HEK293 (cell line): ENCODE measurements around the gene WDR91.

Experiments used
- CTCF ChIA-PET: fragments of 350-600 bp; formaldehyde crosslinking; extraction: SDS; loops from one replicate; lab custom pipeline; 2021; ENCODE audit warnings: antibody characterized with exemption; lab: Yijun Ruan, JAX
- POLR2A ChIA-PET: fragments of 300-600 bp; formaldehyde crosslinking; extraction: SDS; loops from one replicate; lab custom pipeline; 2020; ENCODE audit warnings: antibody characterized with exemption, inconsistent platforms; lab: Yijun Ruan, JAX
- H3K27ac ChIP-seq: fragments of 200-500 bp; sonication (Bioruptor generic); 2 replicates; pipeline ENCODE4 v1.5.1; 2014; ENCODE audit warnings: low read depth, low read length, control low read depth, inconsistent platforms; ENCODE audit errors: extremely low read depth
- H3K36me3 ChIP-seq, 2 experiments: fragments of 200-500 bp in 1 of 2; sonication (Bioruptor generic) in 1 of 2; 1 replicate in 1 of 2; 2 replicates in 1 of 2; pipeline ENCODE4 v1.5.1; 2014 to 2017; ENCODE audit warnings: inconsistent platforms in 2 of 2, low read length in 2 of 2; ENCODE audit not compliant: control insufficient read depth in 2 of 2, insufficient read depth in 1 of 2
- H3K4me1 ChIP-seq: fragments of 200-500 bp; sonication (Bioruptor generic); 2 replicates; pipeline ENCODE4 v1.5.1; 2014; ENCODE audit warnings: mild to moderate bottlenecking, low read length, inconsistent platforms; ENCODE audit not compliant: control insufficient read depth, insufficient read depth
- H3K4me3 ChIP-seq: 2 replicates; pipeline ENCODE4 v1.5.1; 2011; ENCODE audit warnings: low read depth, mild to moderate bottlenecking, control low read depth, low read length, moderate library complexity
- H3K9me3 ChIP-seq: fragments of 200-500 bp; sonication (Bioruptor generic); 2 replicates; pipeline ENCODE4 v1.5.1; 2014; ENCODE audit warnings: low read depth, low read length, inconsistent platforms; ENCODE audit not compliant: control insufficient read depth, insufficient read depth
- GLI4 ChIP-seq: fragments of 450-650 bp; formaldehyde crosslinking; IDR thresholded peaks from 2 replicates; pipeline ENCODE4 v1.5.1; 2016; ENCODE audit warnings: missing biosample characterization, missing genetic modification characterization
- KLF1 ChIP-seq: fragments of 450-650 bp; formaldehyde crosslinking; IDR thresholded peaks from 2 replicates; pipeline ENCODE4 v1.5.1; 2016; ENCODE audit warnings: missing biosample characterization, missing genetic modification characterization
- ZBTB21 ChIP-seq: fragments of 450-650 bp; formaldehyde crosslinking; IDR thresholded peaks from 2 replicates; pipeline ENCODE4 v1.5.1; 2017; ENCODE audit warnings: missing biosample characterization, missing genetic modification characterization
- ZFP41 ChIP-seq: fragments of 450-650 bp; formaldehyde crosslinking; IDR thresholded peaks from 2 replicates; pipeline ENCODE4 v1.5.1; 2016; ENCODE audit warnings: missing biosample characterization, missing genetic modification characterization, borderline replicate concordance
- ZFP69B ChIP-seq: fragments of 450-650 bp; formaldehyde crosslinking; IDR thresholded peaks from 2 replicates; pipeline ENCODE4 v1.5.1; 2016; ENCODE audit warnings: missing biosample characterization, missing genetic modification characterization
- ZIC2 ChIP-seq: fragments of 450-650 bp; formaldehyde crosslinking; IDR thresholded peaks from 2 replicates; pipeline ENCODE4 v1.5.1; 2016; ENCODE audit warnings: missing biosample characterization, missing genetic modification characterization
- ZNF174 ChIP-seq: fragments of 450-650 bp; formaldehyde crosslinking; IDR thresholded peaks from 2 replicates; pipeline ENCODE4 v1.5.0; 2017; ENCODE audit warnings: missing biosample characterization, mild to moderate bottlenecking, missing genetic modification characterization
- ZNF214 ChIP-seq: fragments of 450-650 bp; formaldehyde crosslinking; IDR thresholded peaks from 2 replicates; pipeline ENCODE4 v1.5.1; 2017; ENCODE audit warnings: missing biosample characterization, mild to moderate bottlenecking, missing genetic modification characterization, borderline replicate concordance
- ZNF777 ChIP-seq: fragments of 450-650 bp; formaldehyde crosslinking; IDR thresholded peaks from 2 replicates; pipeline ENCODE4 v1.5.1; 2017; ENCODE audit warnings: missing biosample characterization, missing genetic modification characterization, borderline replicate concordance
- TF ChIP-seq, protein P1 (sequence below): sonication (generic); formaldehyde crosslinking; IDR thresholded peaks from 2 replicates; pipeline ENCODE4 v1.8.1; 2022; ENCODE audit warnings: mild to moderate bottlenecking, moderate library complexity, missing genetic modification reagents
- TF ChIP-seq, protein P2 (sequence below): fragments of 450-650 bp; formaldehyde crosslinking; IDR thresholded peaks from 2 replicates; pipeline ENCODE4 v1.5.1; 2016; ENCODE audit warnings: missing biosample characterization, missing genetic modification characterization
- TF ChIP-seq, protein P3 (sequence below): fragments of 450-650 bp; formaldehyde crosslinking; IDR thresholded peaks from 2 replicates; pipeline ENCODE4 v1.5.1; 2016; ENCODE audit warnings: missing biosample characterization, missing genetic modification characterization
- TF ChIP-seq, protein P4 (sequence below): fragments of 450-650 bp; formaldehyde crosslinking; IDR thresholded peaks from 2 replicates; pipeline ENCODE4 v1.5.1; 2017; ENCODE audit warnings: missing biosample characterization, missing genetic modification characterization

Gene WDR91

DNA sequence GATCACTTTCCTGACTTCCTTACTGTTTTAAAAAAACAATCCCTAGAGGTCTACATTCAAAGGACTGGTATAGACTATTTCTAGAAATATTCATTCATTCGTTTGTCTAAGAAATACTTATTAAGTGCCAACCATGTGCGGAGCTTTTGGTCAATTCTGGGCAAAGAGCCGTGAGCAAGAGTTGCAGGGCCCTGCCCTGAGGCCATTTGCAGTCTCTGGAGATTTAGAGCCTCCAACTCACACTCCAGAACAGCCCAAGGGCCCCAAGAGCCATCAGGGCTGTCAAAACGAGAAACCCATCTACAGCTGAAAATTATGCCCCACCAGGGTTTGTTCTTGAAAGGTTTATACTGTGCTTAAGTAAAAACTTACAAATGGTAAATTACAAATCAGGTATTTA, 16.2 kb downstream of the WDR91 start (continued):
- no peak for TF ChIP-seq ZBTB21
- no peak for TF ChIP-seq ZFP41 (tag by site-specific recombination)
- TF ChIP-seq ZNF777 (tag by site-specific recombination): no peak
- TF ChIP-seq, protein P1, sequence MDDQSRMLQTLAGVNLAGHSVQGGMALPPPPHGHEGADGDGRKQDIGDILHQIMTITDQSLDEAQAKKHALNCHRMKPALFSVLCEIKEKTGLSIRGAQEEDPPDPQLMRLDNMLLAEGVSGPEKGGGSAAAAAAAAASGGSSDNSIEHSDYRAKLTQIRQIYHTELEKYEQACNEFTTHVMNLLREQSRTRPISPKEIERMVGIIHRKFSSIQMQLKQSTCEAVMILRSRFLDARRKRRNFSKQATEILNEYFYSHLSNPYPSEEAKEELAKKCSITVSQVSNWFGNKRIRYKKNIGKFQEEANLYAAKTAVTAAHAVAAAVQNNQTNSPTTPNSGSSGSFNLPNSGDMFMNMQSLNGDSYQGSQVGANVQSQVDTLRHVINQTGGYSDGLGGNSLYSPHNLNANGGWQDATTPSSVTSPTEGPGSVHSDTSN: no peak
- TF ChIP-seq, protein P2, sequence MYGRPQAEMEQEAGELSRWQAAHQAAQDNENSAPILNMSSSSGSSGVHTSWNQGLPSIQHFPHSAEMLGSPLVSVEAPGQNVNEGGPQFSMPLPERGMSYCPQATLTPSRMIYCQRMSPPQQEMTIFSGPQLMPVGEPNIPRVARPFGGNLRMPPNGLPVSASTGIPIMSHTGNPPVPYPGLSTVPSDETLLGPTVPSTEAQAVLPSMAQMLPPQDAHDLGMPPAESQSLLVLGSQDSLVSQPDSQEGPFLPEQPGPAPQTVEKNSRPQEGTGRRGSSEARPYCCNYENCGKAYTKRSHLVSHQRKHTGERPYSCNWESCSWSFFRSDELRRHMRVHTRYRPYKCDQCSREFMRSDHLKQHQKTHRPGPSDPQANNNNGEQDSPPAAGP (tag by site-specific recombination): no peak
- TF ChIP-seq KLF1 (tag by site-specific recombination): no peak

DNA sequence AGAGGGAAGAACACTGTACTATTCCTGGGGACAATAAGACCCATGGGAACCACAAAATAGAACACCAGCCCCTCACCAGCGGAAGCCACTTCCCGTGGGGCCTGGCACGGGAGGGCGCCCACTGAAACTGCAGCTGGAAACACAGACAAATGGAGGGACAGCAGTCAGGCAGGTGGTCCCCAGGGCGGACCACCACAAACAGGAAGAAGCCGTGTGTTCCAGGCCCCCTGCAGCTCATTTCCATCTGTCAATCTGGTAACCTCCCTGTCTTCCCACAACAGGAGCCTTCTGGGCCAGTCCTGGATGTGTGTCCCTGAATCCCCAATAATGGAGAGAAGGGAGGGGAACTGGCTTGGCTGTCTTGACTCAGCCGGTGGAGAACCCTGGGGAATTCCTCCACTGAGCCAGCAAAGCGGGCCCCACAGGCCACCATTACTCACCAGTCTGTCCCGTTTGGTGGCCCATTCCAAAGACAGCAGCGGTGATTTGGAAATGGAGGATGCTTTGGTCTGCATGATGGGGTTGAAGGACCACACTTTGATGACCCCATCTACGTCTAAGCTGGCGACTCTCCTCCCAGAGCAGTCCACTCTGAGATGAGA, 16.7 kb downstream of the WDR91 start:
- Histone ChIP-seq H3K9me3 (no peaks in the 10 kb centered on the region), H3K36me3 (peaks cover 0 to 72% of the 10 kb centered on the region in 2 experiments; a peak in 2 of 3 replicates), H3K4me1 (no peaks in the 10 kb centered on the region), H3K27ac (no peak overlapping the region), H3K4me3 (no peak overlapping the region)
- POLR2A ChIA-PET: no interaction called here
- TF ChIP-seq GLI4 (tag by site-specific recombination) (no peak), ZFP69B (tag by site-specific recombination) (peak; percentile 59), ZNF174 (tag by site-specific recombination) (no peak), ZNF214 (tag by site-specific recombination) (no peak)
- TF ChIP-seq, protein P3, sequence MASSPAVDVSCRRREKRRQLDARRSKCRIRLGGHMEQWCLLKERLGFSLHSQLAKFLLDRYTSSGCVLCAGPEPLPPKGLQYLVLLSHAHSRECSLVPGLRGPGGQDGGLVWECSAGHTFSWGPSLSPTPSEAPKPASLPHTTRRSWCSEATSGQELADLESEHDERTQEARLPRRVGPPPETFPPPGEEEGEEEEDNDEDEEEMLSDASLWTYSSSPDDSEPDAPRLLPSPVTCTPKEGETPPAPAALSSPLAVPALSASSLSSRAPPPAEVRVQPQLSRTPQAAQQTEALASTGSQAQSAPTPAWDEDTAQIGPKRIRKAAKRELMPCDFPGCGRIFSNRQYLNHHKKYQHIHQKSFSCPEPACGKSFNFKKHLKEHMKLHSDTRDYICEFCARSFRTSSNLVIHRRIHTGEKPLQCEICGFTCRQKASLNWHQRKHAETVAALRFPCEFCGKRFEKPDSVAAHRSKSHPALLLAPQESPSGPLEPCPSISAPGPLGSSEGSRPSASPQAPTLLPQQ (tag by site-specific recombination): peak; percentile 62
- CTCF ChIA-PET: no interaction called here

DNA sequence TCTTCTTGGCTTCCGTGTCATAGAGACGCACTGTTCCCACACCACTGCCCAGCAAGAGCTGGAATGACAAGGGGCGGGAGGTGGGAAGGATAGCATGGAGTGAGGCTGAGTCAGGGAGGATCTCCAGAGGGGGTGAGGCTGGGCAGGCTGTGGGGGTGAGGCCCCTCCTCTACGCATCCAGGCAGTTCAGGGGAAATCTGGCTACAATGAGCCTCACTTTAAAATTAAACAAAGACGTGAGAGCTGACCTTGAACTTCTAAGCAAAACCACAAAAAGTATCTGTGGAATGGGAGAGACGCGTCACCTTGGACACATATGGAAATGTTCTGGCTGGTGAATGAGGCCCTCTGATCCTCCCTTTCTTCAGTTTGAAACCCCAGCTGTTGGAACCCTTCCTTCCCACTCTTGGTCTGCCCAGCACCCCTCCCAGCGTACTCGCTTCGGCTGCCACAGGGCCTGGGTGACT, 17.7 kb downstream of the WDR91 start:
- peaks cover 0 to 73% of the 10 kb centered on the region in 2 experiments; a peak in 2 of 3 replicates for H3K36me3 ChIP-seq
- no peak overlapping the region for H3K27ac ChIP-seq
- H3K9me3 ChIP-seq: no peaks in the 10 kb centered on the region
- TF ChIP-seq ZIC2 (tag by site-specific recombination): peak; percentile 37; the same call in 1 of the 2 replicates
- TF ChIP-seq, protein P4, sequence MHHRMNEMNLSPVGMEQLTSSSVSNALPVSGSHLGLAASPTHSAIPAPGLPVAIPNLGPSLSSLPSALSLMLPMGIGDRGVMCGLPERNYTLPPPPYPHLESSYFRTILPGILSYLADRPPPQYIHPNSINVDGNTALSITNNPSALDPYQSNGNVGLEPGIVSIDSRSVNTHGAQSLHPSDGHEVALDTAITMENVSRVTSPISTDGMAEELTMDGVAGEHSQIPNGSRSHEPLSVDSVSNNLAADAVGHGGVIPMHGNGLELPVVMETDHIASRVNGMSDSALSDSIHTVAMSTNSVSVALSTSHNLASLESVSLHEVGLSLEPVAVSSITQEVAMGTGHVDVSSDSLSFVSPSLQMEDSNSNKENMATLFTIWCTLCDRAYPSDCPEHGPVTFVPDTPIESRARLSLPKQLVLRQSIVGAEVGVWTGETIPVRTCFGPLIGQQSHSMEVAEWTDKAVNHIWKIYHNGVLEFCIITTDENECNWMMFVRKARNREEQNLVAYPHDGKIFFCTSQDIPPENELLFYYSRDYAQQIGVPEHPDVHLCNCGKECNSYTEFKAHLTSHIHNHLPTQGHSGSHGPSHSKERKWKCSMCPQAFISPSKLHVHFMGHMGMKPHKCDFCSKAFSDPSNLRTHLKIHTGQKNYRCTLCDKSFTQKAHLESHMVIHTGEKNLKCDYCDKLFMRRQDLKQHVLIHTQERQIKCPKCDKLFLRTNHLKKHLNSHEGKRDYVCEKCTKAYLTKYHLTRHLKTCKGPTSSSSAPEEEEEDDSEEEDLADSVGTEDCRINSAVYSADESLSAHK (tag by site-specific recombination): no peak
- H3K4me3 ChIP-seq: no peak overlapping the region
- ChIA-PET POLR2A (no interaction called here), CTCF (no interaction called here)
- no peaks in the 10 kb centered on the region for H3K4me1 ChIP-seq
